Measurements from ENCODE around the gene CASQ1. TPM values are rescaled to one million over a fixed set of nuclear protein-coding genes. Genes with fewer than 3 reads are reported as not detected.

CASQ1 gene
- total RNA-seq, 3 donors from 2014 or later, result 0.34 to 0.82 TPM; not detected in 1

DNA sequence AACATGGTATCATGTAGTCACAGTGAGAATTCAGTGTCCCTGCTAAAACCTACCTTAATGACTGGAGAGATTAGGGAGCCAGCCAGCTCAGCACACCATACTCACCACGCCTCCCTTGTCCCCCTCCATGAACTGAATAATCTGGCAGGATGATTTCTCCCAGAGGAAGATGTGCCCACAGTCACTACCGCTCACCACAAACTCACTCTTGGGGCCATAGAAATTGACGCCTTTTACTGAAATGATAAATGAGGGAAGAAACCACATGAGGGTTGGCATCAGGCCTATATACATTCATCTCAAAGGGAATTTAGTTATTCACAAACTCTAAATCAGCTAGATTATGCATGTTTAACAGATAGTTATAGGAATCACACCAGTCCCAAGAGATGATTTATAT lies 32.2 kb downstream of the CASQ1 start:
- ATAC-seq (no peak), DNase-seq (no peak)
- no peak overlapping the region for H3K4me3 ChIP-seq
- H3K36me3 ChIP-seq (ENCODE audit: low read depth), result peaks cover 8% of the 10 kb centered on the region
- intact Hi-C loops (cut with DNase I, micrococcal nuclease), result no loop called here
- no peaks in the 10 kb centered on the region for H3K4me1 ChIP-seq (ENCODE audit: low read depth)
- H3K9me3 ChIP-seq, result no peaks in the 10 kb centered on the region
- TF ChIP-seq, protein P1, sequence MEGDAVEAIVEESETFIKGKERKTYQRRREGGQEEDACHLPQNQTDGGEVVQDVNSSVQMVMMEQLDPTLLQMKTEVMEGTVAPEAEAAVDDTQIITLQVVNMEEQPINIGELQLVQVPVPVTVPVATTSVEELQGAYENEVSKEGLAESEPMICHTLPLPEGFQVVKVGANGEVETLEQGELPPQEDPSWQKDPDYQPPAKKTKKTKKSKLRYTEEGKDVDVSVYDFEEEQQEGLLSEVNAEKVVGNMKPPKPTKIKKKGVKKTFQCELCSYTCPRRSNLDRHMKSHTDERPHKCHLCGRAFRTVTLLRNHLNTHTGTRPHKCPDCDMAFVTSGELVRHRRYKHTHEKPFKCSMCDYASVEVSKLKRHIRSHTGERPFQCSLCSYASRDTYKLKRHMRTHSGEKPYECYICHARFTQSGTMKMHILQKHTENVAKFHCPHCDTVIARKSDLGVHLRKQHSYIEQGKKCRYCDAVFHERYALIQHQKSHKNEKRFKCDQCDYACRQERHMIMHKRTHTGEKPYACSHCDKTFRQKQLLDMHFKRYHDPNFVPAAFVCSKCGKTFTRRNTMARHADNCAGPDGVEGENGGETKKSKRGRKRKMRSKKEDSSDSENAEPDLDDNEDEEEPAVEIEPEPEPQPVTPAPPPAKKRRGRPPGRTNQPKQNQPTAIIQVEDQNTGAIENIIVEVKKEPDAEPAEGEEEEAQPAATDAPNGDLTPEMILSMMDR (IDR thresholded peaks at IDR 0.05), result no peak

DNA sequence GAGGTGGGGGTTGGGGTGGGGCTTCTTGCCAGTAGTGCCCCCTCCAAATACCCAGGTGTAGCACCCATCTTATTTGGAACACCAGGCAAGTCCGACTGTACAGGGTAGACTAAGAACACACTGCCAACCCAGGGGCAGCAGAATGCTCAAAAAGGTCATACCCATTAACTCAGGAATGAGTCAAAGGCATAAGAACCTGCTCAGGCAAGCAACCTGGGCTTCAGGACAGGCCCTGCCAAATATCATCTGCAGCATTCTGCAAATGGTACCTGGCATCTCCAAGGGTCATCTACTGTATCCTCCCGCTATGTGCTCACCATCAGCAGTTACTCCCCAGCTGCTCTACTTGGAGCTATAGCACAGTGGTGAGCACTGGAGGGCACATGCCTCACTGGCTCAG lies 34.2 kb downstream of the CASQ1 start:
- TF ChIP-seq, protein P1 (IDR thresholded peaks at IDR 0.05), result no peak
- Histone ChIP-seq H3K4me3 (no peak overlapping the region), H3K36me3 (ENCODE audit: low read depth) (peaks cover 12% of the 10 kb centered on the region), H3K4me1 (ENCODE audit: low read depth) (no peaks in the 10 kb centered on the region), H3K9me3 (no peaks in the 10 kb centered on the region)
- ATAC-seq, result no peak
- DNase-seq, result no peak
- intact Hi-C loops (cut with DNase I, micrococcal nuclease), result no loop called here

DNA sequence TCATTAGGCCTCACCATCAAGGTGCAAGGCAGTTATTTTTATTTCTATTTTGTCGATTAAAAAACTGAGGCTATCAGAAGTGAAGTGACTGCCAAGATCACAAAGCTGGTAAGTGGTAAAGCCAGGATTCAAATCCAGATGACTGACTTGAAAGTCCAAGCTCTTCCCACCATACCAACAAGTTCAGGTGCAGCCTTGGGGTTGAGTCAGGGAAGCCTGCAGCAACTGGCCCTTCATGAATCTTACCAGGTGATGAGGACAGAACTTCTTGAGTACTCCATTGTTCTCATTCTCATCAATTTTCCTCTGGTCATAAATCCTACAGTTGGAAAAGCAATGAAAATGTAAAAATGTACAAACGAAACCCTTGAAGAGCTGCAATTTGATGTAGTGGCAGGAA lies 35.0 kb downstream of the CASQ1 start:
- Histone ChIP-seq H3K4me3 (no peak overlapping the region), H3K9me3 (no peaks in the 10 kb centered on the region), H3K36me3 (ENCODE audit: low read depth) (peaks cover 12% of the 10 kb centered on the region), H3K4me1 (ENCODE audit: low read depth) (no peaks in the 10 kb centered on the region)
- DNase-seq (no peak), ATAC-seq (no peak)
- TF ChIP-seq, protein P1 (IDR thresholded peaks at IDR 0.05), result no peak
- intact Hi-C loops (cut with DNase I, micrococcal nuclease), result no loop called here

DNA sequence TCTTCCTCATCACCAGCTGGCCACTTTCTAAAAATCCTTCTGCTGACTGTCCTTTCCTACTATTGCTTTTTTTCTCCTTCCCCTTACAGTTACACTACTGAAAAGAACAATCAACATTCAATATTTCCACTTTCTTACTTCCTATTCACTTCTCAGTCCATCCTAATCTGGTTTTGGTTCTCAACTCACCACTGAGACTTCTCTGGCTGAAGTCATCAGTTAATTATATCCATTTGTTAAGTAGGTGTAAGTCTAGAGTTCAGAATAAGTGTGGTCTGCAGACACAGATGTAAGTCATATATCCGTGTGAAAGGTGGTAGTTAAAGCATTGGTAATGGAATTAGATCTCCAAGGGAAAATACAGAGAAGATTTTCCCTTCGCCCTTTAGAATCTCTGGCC lies 36.2 kb downstream of the CASQ1 start:
- Histone ChIP-seq H3K9me3 (no peaks in the 10 kb centered on the region), H3K4me3 (no peak overlapping the region), H3K4me1 (ENCODE audit: low read depth) (no peaks in the 10 kb centered on the region), H3K36me3 (ENCODE audit: low read depth) (peaks cover 12% of the 10 kb centered on the region)
- no peak for DNase-seq
- intact Hi-C loops (cut with DNase I, micrococcal nuclease), result no loop called here
- TF ChIP-seq, protein P1 (IDR thresholded peaks at IDR 0.05), result no peak
- ATAC-seq, result no peak

DNA sequence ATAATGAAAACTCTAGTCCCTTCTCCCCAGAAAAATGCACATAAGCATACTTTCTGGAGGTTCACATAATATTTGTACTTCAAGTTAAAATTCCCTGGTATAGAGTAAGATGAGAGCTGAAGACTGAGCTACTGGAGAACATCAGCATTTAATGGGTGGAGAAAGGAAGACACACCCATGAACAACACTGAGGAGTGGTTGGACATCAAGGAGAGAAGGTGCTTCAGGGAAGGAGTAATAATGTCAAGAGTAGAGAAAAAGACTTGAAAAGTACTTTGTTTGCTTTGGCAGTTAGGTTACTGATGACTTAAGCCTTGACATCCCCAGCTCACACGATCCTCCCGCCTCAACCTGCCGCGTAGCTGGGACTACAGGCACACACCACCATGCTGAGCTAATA lies 36.7 kb downstream of the CASQ1 start:
- H3K4me1 ChIP-seq (ENCODE audit: low read depth), result no peaks in the 10 kb centered on the region
- H3K4me3 ChIP-seq, result no peak overlapping the region
- no peaks in the 10 kb centered on the region for H3K9me3 ChIP-seq
- DNase-seq (no peak), ATAC-seq (no peak)
- TF ChIP-seq, protein P1 (IDR thresholded peaks at IDR 0.05), result no peak
- peaks cover 12% of the 10 kb centered on the region for H3K36me3 ChIP-seq (ENCODE audit: low read depth)
- intact Hi-C loops (cut with DNase I, micrococcal nuclease), result no loop called here

DNA sequence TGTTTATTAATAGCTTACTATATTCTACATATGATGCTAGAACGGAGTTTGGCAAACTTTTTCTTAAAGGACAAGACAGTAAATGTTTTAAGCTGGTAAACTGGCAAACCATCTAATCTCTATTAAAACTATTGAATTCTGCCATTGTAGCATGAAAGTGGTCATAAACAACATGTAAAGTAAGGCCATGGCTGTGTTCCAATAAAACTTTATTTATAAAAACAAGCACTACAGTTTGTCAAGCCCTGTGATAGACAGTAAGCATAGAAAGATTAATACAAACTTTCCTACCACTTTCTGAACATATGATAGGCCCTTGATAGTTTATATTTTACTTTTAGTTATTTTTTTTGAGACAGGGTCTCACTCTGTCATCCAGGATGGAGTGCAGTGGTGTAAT lies 37.2 kb downstream of the CASQ1 start:
- ATAC-seq (no peak), DNase-seq (no peak)
- H3K4me1 ChIP-seq (ENCODE audit: low read depth), result no peaks in the 10 kb centered on the region
- no peaks in the 10 kb centered on the region for H3K9me3 ChIP-seq
- H3K36me3 ChIP-seq (ENCODE audit: low read depth), result peaks cover 12% of the 10 kb centered on the region
- intact Hi-C loops (cut with DNase I, micrococcal nuclease), result no loop called here
- no peak overlapping the region for H3K4me3 ChIP-seq
- TF ChIP-seq, protein P1 (IDR thresholded peaks at IDR 0.05), result no peak

Data from mucosa of descending colon (tissue), 3 donors.